HG03575 (cell line): ENCODE measurements around the gene TPRG1.

Experiments used
- ATAC-seq: cut with Tn5 transposase; IDR thresholded peaks from one replicate; pipeline ENCODE4 v1.9.1; 2021; ENCODE audit not compliant: unreplicated experiment, insufficient number of reproducible peaks, low FRiP score; ENCODE audit errors: extremely low read depth

Gene TPRG1

GRCh38 chr3:189365609-189366564 lies 194.1 kb downstream of the TPRG1 start:
- ATAC-seq = no peak

DNA sequence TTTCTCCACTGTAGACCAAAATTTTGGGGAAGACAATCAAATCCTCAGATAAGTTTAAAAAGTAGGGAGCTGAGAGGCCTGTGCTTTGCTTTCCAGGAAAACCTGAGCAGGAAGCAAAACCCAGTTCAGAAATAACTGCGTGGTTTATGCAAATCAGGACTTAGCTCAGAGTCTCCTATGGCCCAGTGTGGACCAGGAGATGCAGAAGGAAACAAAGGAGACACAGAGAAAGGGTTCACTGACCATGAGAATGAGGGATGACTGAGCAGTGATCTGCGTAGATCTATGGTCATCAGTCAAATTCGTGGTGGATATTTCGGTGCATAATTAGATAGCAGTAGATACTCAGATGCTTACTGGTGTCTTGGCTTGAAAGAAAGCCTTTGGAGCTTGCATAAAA lies 196.6 kb downstream of the TPRG1 start:
- ATAC-seq = no peak

DNA sequence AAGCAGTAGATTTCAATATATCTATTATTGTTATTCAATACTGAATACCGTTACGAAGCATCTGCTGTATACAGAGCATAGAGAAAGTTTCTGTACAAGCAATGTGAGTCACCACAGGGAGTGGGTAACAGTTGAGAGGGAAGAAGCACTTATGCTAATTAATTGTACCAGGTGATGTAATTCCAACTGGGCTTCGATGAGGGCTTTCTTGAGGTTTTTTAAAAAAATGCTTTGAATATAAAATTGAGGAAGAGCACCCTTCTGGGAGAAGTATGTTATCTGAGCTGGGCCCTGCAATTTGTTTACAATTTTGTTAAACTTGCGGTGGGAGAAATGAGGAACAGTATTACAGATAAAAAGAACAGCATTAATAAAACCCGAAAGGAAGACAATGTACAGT lies 197.9 kb downstream of the TPRG1 start:
- ATAC-seq = no peak

DNA sequence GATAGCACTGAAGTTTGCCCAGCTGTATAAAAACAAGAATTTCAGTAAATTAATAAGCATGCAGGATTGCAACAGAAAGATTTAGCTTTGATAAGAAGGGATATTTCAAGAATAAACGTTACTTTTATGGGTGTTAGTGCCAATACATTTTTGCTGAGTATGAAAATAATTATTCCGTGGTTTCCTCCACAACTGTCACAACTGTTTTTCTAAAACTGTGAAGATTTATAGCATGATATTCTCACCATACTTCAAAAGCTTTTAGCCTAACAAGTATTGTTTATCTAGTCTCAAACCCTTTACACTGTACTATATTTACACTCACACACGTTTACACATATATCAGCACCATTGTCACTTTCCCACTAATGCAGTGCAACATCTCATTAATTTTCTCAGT lies 200.5 kb downstream of the TPRG1 start:
- no peak for ATAC-seq
